Measurements from ENCODE around the gene MAST4.

MAST4 gene

GRCh38 chr5:66633754-66634153 is 37.6 kb downstream of the MAST4 start:
- Histone ChIP-seq H3K9me3 (ENCODE audit: control insufficient read depth, insufficient read depth, low read depth, low read length) (no peaks in the 10 kb centered on the region), H3K4me3 (ENCODE audit: low read depth, low read length) (no peak overlapping the region), H3K4me1 (ENCODE audit: control insufficient read depth, insufficient read depth, low read length) (peaks cover 2% of the 10 kb centered on the region; the same call in 1 of the 2 replicates), H3K27ac (ENCODE audit: extremely low read depth, low read depth, low read length) (no peak overlapping the region), H3K36me3 (ENCODE audit: control insufficient read depth in 2 of 2, insufficient read depth in 1 of 2, low read length in 2 of 2) (no peaks in the 10 kb centered on the region)
- TF ChIP-seq ZNF10 (tag by site-specific recombination; IDR thresholded peaks at IDR 0.05) (0 out of 2 replicates have a peak, but pooled peaks have one; percentile 36), SP7 (tag by site-specific recombination; IDR thresholded peaks at IDR 0.05) (0 out of 2 replicates have a peak, but pooled peaks have one; percentile 31), PRDM6 (tag by site-specific recombination; IDR thresholded peaks at IDR 0.05) (peak; percentile 64; the same call in 1 of the 2 replicates), WT1 (tag by site-specific recombination; IDR thresholded peaks at IDR 0.05) (peak; percentile 62), ZBTB17 (tag by site-specific recombination; IDR thresholded peaks at IDR 0.05) (0 out of 2 replicates have a peak, but pooled peaks have one; percentile 10), ZNF2 (tag by site-specific recombination; IDR thresholded peaks at IDR 0.05) (peak; percentile 87; the same call in 1 of the 2 replicates), ZNF747 (tag by site-specific recombination; IDR thresholded peaks at IDR 0.05) (no peak), ZBTB49 (tag by site-specific recombination; IDR thresholded peaks at IDR 0.05; ENCODE audit: low read depth) (no peak)
- TF ChIP-seq, protein P1, sequence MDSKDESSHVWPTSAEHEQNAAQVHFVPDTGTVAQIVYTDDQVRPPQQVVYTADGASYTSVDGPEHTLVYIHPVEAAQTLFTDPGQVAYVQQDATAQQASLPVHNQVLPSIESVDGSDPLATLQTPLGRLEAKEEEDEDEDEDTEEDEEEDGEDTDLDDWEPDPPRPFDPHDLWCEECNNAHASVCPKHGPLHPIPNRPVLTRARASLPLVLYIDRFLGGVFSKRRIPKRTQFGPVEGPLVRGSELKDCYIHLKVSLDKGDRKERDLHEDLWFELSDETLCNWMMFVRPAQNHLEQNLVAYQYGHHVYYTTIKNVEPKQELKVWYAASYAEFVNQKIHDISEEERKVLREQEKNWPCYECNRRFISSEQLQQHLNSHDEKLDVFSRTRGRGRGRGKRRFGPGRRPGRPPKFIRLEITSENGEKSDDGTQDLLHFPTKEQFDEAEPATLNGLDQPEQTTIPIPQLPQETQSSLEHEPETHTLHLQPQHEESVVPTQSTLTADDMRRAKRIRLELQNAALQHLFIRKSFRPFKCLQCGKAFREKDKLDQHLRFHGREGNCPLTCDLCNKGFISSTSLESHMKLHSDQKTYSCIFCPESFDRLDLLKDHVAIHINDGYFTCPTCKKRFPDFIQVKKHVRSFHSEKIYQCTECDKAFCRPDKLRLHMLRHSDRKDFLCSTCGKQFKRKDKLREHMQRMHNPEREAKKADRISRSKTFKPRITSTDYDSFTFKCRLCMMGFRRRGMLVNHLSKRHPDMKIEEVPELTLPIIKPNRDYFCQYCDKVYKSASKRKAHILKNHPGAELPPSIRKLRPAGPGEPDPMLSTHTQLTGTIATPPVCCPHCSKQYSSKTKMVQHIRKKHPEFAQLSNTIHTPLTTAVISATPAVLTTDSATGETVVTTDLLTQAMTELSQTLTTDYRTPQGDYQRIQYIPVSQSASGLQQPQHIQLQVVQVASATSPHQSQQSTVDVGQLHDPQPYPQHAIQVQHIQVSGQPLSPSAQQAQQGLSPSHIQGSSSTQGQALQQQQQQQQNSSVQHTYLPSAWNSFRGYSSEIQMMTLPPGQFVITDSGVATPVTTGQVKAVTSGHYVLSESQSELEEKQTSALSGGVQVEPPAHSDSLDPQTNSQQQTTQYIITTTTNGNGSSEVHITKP (tag by site-specific recombination; IDR thresholded peaks at IDR 0.05) = peak; percentile 95
- ChIA-PET CTCF (no interaction called here), POLR2A (no interaction called here)

DNA sequence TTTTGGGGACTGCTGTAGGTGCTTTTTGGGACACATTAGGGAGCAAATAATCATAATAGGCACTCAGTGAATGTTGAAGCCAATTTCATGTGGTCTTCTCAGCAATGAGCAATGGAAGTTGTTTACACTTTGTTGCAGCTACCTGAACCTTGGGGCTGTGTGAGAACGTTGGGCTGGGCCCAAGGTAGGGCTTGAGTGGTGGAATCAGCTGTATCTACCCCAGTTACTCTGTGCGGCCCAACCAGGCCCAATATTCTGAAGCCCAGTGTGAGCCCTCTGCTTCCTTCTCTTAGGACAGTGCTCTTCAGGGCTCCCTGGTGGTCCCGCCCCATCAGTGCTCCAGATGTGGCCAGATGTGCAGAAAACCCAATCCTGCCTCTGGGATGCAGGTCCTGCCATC is 38.4 kb downstream of the MAST4 start:
- ChIA-PET POLR2A (no interaction called here), CTCF (no interaction called here)

GRCh38 chr5:66637994-66638393 is 41.8 kb downstream of the MAST4 start:
- ChIA-PET CTCF (interaction anchor here (0.6 kb wide), 1 partner anchor 48 kb away, joined by 4 read pairs; no protein-coding TSS in a partner anchor), POLR2A (no interaction called here)
- H3K9me3 ChIP-seq (ENCODE audit: control insufficient read depth, insufficient read depth, low read depth, low read length) = no peaks in the 10 kb centered on the region; the same call in 1 of the 2 replicates
- H3K27ac ChIP-seq (ENCODE audit: extremely low read depth, low read depth, low read length) = no peak overlapping the region
- no peak overlapping the region for H3K4me3 ChIP-seq (ENCODE audit: low read depth, low read length)
- H3K4me1 ChIP-seq (ENCODE audit: control insufficient read depth, insufficient read depth, low read length) = peaks cover 2% of the 10 kb centered on the region
- no peaks in the 10 kb centered on the region for H3K36me3 ChIP-seq (ENCODE audit: control insufficient read depth in 2 of 2, insufficient read depth in 1 of 2, low read length in 2 of 2)
- no peak for TF ChIP-seq IKZF3 (tag by site-specific recombination; IDR thresholded peaks at IDR 0.05)
- TF ChIP-seq ZNF16 (tag by site-specific recombination; IDR thresholded peaks at IDR 0.05; ENCODE audit: low read depth) = no peak
- TF ChIP-seq ZNF768 (tag by site-specific recombination; IDR thresholded peaks at IDR 0.05) = no peak
- no peak for TF ChIP-seq ZNF792 (tag by site-specific recombination; IDR thresholded peaks at IDR 0.05)
- no peak for TF ChIP-seq ZNF350 (tag by site-specific recombination; IDR thresholded peaks at IDR 0.05)
- no peak for TF ChIP-seq ZNF175 (tag by site-specific recombination; IDR thresholded peaks at IDR 0.05)
- TF ChIP-seq ZNF398 (tag by site-specific recombination; IDR thresholded peaks at IDR 0.05) = no peak
- no peak for TF ChIP-seq ZBTB7A (tag by site-specific recombination; IDR thresholded peaks at IDR 0.05; ENCODE audit: low read depth)
- TF ChIP-seq ZNF223 (tag by site-specific recombination; IDR thresholded peaks at IDR 0.05) = no peak

More for the DNA sequence above, 38.4 kb downstream of the MAST4 start:
- Histone ChIP-seq H3K9me3 (ENCODE audit: control insufficient read depth, insufficient read depth, low read depth, low read length) (no peaks in the 10 kb centered on the region), H3K36me3 (ENCODE audit: control insufficient read depth in 2 of 2, insufficient read depth in 1 of 2, low read length in 2 of 2) (no peaks in the 10 kb centered on the region), H3K4me1 (ENCODE audit: control insufficient read depth, insufficient read depth, low read length) (peaks cover 2% of the 10 kb centered on the region; the same call in 1 of the 2 replicates), H3K27ac (ENCODE audit: extremely low read depth, low read depth, low read length) (no peak overlapping the region), H3K4me3 (ENCODE audit: low read depth, low read length) (no peak overlapping the region)
- TF ChIP-seq, protein P2, sequence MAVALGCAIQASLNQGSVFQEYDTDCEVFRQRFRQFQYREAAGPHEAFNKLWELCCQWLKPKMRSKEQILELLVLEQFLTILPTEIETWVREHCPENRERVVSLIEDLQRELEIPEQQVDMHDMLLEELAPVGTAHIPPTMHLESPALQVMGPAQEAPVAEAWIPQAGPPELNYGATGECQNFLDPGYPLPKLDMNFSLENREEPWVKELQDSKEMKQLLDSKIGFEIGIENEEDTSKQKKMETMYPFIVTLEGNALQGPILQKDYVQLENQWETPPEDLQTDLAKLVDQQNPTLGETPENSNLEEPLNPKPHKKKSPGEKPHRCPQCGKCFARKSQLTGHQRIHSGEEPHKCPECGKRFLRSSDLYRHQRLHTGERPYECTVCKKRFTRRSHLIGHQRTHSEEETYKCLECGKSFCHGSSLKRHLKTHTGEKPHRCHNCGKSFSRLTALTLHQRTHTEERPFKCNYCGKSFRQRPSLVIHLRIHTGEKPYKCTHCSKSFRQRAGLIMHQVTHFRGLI (tag by site-specific recombination; IDR thresholded peaks at IDR 0.05) = peak; percentile 92
- TF ChIP-seq ZNF707 (tag by site-specific recombination; IDR thresholded peaks at IDR 0.05) = no peak
